ENCODE results near the gene ST6GALNAC6.

DNA sequence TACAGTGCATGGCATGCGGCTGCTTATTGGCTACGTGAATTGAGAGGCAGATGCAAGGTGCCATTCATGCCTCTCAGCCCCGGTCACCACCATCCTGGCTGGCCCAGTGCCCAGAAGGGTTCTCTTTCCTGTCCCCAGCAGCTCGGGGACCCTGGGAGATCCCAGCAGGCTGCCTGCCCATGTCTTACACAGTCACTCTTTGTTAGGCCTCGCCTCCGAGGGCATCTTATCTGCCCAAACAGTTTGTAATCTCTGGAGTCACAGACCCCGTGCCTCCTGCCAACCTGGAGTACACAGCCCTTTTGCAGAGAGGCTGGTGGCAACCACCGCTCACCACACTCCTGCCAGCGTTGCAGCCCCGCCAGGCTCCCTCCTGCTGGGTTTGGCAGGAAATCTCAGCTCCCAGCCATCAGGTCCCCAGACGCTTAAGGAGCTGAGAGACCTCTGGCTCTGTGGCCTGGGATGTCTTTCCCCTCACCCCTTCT lies 14.9 kb downstream of the ST6GALNAC6 start:
- TF ChIP-seq GATA3 (IDR thresholded peaks at IDR 0.05; ENCODE audit: low read depth, low read length): no peak
- no peak for TF ChIP-seq GATA2 (IDR thresholded peaks at IDR 0.05; ENCODE audit: low read depth, low read length)
